AG10803 (cell line): ENCODE measurements around the gene SELENOM.

Experiments used
- DNase-seq: peaks from one replicate; pipeline ENCODE4 v3.0.0; 2010; ENCODE audit warnings: low read depth
- H3K4me3 ChIP-seq: 2 replicates; pipeline ENCODE4 v1.5.1; 2011; ENCODE audit warnings: mild to moderate bottlenecking, low read length, control low read depth
- TF ChIP-seq, protein P1 (sequence below): conservative IDR thresholded peaks from 2 replicates; pipeline ENCODE4 v1.5.1; 2011; ENCODE audit warnings: mild to moderate bottlenecking, low read length, control low read depth, inconsistent platforms

The SELENOM gene

DNA sequence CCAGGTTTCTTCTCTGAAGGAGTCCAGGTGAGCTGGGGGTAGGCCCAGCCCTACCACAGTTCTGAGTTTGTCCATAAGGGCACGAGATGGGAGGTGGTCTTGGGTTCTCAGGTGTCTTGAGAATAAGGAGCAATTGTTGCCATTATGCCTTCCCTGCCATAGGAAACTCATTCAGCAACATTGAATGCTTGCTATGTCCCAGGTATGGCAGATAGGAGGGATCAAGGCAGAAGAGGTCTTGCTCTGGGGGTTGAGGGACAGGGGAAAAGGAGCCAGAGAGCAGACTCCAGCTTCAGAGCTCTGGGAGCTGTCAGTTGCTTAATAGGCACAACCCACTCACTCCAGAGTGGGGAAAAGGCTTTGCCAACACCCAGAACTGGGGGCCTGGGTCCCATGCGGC lies 4.3 kb downstream of the SELENOM start:
- TF ChIP-seq, protein P1, sequence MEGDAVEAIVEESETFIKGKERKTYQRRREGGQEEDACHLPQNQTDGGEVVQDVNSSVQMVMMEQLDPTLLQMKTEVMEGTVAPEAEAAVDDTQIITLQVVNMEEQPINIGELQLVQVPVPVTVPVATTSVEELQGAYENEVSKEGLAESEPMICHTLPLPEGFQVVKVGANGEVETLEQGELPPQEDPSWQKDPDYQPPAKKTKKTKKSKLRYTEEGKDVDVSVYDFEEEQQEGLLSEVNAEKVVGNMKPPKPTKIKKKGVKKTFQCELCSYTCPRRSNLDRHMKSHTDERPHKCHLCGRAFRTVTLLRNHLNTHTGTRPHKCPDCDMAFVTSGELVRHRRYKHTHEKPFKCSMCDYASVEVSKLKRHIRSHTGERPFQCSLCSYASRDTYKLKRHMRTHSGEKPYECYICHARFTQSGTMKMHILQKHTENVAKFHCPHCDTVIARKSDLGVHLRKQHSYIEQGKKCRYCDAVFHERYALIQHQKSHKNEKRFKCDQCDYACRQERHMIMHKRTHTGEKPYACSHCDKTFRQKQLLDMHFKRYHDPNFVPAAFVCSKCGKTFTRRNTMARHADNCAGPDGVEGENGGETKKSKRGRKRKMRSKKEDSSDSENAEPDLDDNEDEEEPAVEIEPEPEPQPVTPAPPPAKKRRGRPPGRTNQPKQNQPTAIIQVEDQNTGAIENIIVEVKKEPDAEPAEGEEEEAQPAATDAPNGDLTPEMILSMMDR = no peak
- H3K4me3 ChIP-seq = no peak overlapping the region
- DNase-seq = no peak

DNA sequence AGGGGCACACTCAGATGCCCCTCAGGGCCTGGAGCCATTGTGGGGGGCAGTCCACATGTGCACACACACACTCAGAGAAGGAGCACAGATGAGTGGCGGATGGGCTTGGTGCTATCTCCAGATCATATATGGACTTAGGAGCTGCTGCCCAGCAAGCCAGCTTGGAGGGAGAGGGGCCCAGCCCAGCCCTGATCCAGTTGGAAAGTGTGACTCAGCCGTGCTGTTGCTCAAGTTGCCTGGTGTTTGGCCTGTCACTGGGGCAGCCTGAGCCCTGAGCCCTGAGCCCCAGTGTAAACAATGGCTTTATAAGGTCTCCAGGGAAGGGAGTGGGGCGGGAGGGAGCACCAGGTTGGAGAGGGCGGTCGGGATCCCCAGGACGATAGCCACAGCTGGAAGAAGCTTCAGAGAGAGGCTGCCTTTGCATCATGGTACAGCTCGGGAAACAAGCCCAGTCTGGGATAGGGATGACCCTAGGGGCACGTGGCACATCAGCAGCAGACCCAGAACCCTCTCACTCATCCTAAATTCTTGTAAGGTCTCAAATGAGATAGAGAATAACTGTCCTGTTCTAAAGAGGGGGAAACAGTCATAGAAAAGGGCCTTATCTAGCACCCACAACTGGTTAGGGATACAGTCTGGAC lies 4.8 kb downstream of the SELENOM start:
- TF ChIP-seq, protein P1 = no peak
- peak; percentile 96 for DNase-seq
- no peak overlapping the region for H3K4me3 ChIP-seq

DNA sequence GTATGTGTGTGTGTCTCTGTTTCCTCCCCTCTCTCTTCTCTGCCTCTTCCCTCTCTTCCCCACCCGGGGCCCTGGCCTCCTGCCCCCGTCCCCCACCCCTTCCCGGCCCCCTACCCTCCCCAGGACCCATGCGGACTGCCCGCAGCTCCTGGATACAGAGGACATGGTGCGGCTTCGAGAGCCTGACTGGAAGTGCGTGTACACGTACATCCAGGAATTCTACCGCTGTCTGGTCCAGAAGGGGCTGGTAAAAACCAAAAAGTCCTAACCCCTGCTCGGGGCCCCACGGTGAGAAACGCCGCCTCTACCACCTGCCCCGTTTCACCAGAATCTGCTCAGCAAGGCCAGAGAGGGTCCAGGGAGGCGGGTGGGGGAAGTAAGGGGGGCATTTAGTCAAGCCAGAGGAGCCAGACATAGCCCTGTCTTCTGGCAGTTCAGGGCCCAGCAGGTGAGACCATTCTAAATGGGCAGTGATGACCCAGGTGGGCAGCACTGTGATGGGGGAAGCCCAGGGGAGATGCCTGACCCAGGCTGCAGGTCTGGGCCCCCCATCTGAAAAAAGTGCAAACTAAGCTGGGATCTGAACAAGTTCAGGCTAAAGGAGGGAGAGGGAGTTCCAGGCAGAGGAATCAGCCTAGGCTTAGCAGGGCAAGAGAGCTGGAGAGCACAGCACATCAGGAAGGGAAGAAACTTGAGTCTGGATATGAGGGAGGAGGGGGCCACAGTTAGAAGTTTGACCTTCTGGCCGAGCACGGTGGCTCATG lies 6.4 kb downstream of the SELENOM start:
- DNase-seq = no peak
- H3K4me3 ChIP-seq = no peak overlapping the region
- TF ChIP-seq, protein P1 = no peak

DNA sequence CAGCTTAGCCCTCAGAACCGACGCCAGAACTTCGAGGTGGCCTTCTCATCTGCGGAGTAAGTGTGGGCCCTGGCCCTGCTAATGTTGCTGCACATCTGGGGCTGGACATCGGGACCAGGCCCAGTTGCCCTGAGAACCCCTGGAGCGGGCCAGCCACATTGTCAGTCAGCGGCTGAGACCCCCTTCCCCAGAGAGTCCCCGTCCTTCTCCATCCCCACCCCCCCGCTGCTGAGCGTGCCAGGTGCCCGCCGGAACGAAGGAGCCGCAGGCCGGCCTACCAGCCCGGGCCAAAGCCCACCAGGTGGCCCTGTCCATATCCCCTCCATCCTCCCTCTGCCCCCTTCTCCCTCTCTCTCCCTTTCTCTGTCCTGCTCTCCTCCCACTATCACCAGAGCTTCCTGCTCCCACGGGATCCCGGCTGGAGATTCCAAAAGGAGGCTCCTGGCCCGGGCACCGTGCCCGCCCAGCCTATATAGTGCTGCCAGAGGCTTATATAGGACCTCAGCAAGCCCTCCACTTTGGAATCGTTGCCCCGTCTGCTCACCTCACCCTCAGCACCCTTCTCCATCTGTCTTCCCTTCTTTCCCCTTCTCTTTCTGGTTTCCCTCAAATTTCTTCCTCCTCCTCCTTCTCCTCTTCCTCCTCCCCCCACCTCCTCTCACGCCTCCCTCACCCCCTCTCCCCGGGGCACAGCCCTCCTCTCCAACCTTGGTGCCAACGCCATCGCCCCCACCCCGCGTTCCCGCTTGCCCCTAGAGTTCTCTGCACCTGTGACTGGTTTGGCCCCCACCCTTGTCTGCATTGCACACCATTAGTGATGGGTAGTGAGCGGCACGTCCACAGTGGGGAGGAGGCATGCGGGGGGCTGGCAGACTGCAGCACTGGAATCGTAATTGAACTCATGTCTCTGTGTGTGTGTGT lies 7.3 kb downstream of the SELENOM start:
- TF ChIP-seq, protein P1 = no peak
- DNase-seq = no peak
- no peak overlapping the region for H3K4me3 ChIP-seq

DNA sequence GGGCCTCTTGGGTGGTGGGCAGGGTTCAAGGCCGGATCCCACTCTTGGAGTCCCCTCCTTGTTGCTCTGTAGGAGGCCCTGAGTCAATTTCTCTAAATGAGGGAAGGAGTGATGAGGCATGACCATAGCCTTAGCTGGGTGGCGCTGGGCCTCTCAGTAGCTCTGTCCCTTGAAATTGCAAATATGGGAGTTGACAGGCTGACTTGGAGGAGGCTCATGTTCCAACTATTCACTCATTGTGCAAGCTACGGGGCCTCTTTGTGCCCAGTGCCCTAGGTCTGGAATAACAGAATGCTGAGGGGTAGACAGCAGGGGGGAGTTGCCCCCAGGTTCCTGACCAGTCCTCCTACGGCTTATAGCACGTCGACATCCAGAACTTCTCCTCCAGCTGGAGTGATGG lies 8.0 kb downstream of the SELENOM start:
- TF ChIP-seq, protein P1 = no peak
- no peak for DNase-seq
- H3K4me3 ChIP-seq = no peak overlapping the region

DNA sequence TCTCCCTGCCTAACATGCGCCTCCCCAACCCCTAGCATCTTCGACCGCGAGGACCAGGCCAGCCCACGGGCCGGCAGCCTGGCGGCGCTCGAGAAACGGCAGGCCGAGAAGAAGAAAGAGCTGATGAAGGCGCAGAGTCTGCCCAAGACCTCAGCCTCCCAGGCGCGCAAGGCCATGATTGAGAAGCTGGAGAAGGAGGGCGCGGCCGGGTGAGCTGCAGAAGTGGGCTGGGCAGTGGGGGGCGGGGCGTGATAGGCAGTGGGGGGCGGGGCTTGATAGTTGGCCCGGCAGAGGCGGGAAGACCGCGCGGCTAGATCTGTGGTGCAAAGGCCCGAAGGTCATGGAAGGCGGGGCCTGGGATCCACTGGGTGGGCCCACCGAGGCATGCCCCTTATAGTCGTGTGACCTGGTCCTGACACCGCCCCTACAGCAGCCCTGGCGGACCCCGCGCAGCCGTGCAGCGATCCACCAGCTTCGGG lies 8.7 kb downstream of the SELENOM start:
- no peak for DNase-seq
- H3K4me3 ChIP-seq = no peak overlapping the region

More for the DNA sequence above, 8.7 kb downstream of the SELENOM start:
- TF ChIP-seq, protein P1 = no peak
